ENCODE results near the gene C11orf98. TPM values are rescaled to one million over a fixed set of nuclear protein-coding genes. Genes with fewer than 3 reads are reported as not detected.
"Not testable (repeated sequence)": the region's sequence is repeated elsewhere in the genome, so short reads cannot be mapped to it uniquely, and the experiment has no call there.

C11orf98 gene
- total RNA-seq, 1 donor from 2014 or later = 130 TPM

- Mint-ChIP-seq H3K36me3 (ENCODE audit: low read depth) (peaks cover 39% of the 10 kb centered on the region), H3K4me3 (ENCODE audit: low read depth) (peak overlapping the region; percentile 87), H3K27me3 (ENCODE audit: low read depth) (no peaks in the 10 kb centered on the region), H3K9me3 (no peaks in the 10 kb centered on the region), H3K27ac (peak overlapping the region; percentile 86), H3K4me1 (ENCODE audit: low read depth) (peaks cover 25% of the 10 kb centered on the region)
- no peak for DNase-seq (ENCODE audit: low spot score)
- intact Hi-C loops (cut with micrococcal nuclease) = no loop called here
Observed at GRCh38 chr11:62678433-62678769, 13.4 kb upstream of the C11orf98 start.

- Mint-ChIP-seq H3K9me3 (no peaks in the 10 kb centered on the region), H3K27ac (peak overlapping the region; percentile 86), H3K4me1 (ENCODE audit: low read depth) (peaks cover 28% of the 10 kb centered on the region), H3K36me3 (ENCODE audit: low read depth) (peaks cover 46% of the 10 kb centered on the region), H3K4me3 (ENCODE audit: low read depth) (peak overlapping the region; percentile 87), H3K27me3 (ENCODE audit: low read depth) (no peaks in the 10 kb centered on the region)
- intact Hi-C loops (cut with micrococcal nuclease) = no loop called here
- DNase-seq (ENCODE audit: low spot score) = no peak
Observed at GRCh38 chr11:62677714-62678113, 12.7 kb upstream of the C11orf98 start.

- H3K36me3 Mint-ChIP-seq (ENCODE audit: low read depth) = peaks cover 51% of the 10 kb centered on the region
- peak overlapping the region; percentile 73 for H3K4me3 Mint-ChIP-seq (ENCODE audit: low read depth)
- intact Hi-C loops (cut with micrococcal nuclease) = no loop called here
- DNase-seq (ENCODE audit: low spot score) = no peak
- peak overlapping the region; percentile 42 for H3K27ac Mint-ChIP-seq
- H3K27me3 Mint-ChIP-seq (ENCODE audit: low read depth) = no peaks in the 10 kb centered on the region
- H3K4me1 Mint-ChIP-seq (ENCODE audit: low read depth) = peaks cover 33% of the 10 kb centered on the region
- H3K9me3 Mint-ChIP-seq = no peaks in the 10 kb centered on the region
Observed at GRCh38 chr11:62677156-62677555, 12.1 kb upstream of the C11orf98 start.

DNA sequence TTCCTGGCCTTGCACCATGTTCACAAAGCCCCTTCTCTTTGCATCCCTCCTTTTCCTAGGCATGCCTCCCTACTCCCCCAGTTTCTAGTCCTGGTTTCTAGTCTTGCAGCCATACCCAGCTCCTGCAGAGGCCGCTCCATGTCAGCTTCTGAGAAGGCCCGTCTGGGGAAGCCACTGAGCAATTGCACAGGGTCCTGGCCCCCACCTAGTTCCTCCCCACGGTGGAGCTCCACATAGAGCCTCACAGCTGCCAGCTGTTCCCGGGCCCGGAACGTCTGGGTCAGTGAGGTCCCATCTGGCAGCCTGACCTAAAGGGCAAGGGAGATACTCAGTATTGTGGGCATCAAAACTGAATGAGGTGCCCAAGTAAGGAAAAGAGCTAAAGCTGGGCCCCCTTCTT, 11.7 kb upstream of the C11orf98 start:
- Mint-ChIP-seq H3K9me3 (no peaks in the 10 kb centered on the region), H3K4me3 (ENCODE audit: low read depth) (peak overlapping the region; percentile 73), H3K4me1 (ENCODE audit: low read depth) (peaks cover 34% of the 10 kb centered on the region), H3K36me3 (ENCODE audit: low read depth) (peaks cover 54% of the 10 kb centered on the region), H3K27me3 (ENCODE audit: low read depth) (no peaks in the 10 kb centered on the region), H3K27ac (peak overlapping the region; percentile 42)
- no peak for DNase-seq (ENCODE audit: low spot score)
- intact Hi-C loops (cut with micrococcal nuclease) = no loop called here

GRCh38 chr11:62675415-62675814, 10.4 kb upstream of the C11orf98 start:
- intact Hi-C loops (cut with micrococcal nuclease); DNase-seq (ENCODE audit: low spot score); H3K27me3 Mint-ChIP-seq (ENCODE audit: low read depth); H3K9me3 Mint-ChIP-seq: not testable (repeated sequence)
- peaks cover 30% of the 10 kb centered on the region for H3K4me1 Mint-ChIP-seq (ENCODE audit: low read depth)
- H3K27ac Mint-ChIP-seq = peak overlapping the region; percentile 33
- peaks cover 64% of the 10 kb centered on the region for H3K36me3 Mint-ChIP-seq (ENCODE audit: low read depth)
- H3K4me3 Mint-ChIP-seq (ENCODE audit: low read depth) = peak overlapping the region; percentile 13

DNA sequence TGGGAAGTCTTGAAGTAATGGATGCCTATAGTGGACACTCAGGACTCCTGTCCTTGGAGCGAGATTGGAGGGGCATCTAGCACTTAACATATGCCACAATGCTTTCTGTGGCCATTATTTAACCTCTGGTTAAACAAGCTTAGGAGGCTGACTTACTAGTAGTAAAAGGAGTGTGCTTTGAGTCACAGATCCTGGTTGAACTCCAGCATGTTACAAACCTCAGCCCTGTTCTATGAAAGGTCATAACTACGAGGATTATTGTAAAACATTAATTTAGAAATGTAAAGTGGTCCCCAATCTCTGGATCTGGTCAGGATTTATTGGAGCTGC, 8.2 kb upstream of the C11orf98 start:
- intact Hi-C loops (cut with micrococcal nuclease) = loop anchor here (2.0 to 5.0 kb wide), 2 partner anchors 54 to 179 kb away; partner anchors contain the start of gene HNRNPUL2
- peak overlapping the region; percentile 97 for H3K4me3 Mint-ChIP-seq (ENCODE audit: low read depth)
- H3K27me3 Mint-ChIP-seq (ENCODE audit: low read depth) = no peaks in the 10 kb centered on the region
- peak overlapping the region; percentile 96 for H3K27ac Mint-ChIP-seq
- DNase-seq (ENCODE audit: low spot score) = no peak
- peaks cover 36% of the 10 kb centered on the region for H3K4me1 Mint-ChIP-seq (ENCODE audit: low read depth)
- H3K9me3 Mint-ChIP-seq = no peaks in the 10 kb centered on the region
- H3K36me3 Mint-ChIP-seq (ENCODE audit: low read depth) = peaks cover 72% of the 10 kb centered on the region

DNA sequence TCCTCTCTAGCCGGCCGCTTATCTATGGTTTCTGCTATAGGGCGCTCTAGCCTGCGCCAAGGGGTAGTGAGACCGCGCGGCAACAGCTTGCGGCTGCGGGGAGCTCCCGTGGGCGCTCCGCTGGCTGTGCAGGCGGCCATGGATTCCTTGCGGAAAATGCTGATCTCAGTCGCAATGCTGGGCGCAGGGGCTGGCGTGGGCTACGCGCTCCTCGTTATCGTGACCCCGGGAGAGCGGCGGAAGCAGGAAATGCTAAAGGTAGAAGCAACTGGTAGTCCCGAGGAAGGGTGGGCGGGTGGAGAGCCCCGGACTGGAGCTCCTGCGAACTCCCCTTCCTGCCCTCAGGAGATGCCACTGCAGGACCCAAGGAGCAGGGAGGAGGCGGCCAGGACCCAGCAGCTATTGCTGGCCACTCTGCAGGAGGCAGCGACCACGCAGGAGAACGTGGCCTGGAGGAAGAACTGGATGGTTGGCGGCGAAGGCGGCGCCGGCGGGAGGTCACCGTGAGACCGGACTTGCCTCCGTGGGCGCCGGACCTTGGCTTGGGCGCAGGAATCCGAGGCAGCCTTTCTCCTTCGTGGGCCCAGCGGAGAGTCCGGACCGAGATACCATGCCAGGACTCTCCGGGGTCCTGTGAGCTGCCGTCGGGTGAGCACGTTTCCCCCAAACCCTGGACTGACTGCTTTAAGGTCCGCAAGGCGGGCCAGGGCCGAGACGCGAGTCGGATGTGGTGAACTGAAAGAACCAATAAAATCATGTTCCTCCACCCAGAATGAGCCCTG, 6.8 kb upstream of the C11orf98 start, which contains the start of the genes LBHD1 and UQCC3:
Gene LBHD1 (minus strand): TSS at position 660 of the 782 bp plus-strand sequence. CDS start 2,236 bp downstream, outside the sequence.
Gene UQCC3 (plus strand): TSS at position 66 of the 782 bp plus-strand sequence. CDS start 73 bp downstream, at position 139.
- Mint-ChIP-seq H3K36me3 (ENCODE audit: low read depth) (peaks cover 68% of the 10 kb centered on the region), H3K4me1 (ENCODE audit: low read depth) (peaks cover 31% of the 10 kb centered on the region), H3K27ac (peak within 1 kb of the TSS; percentile 96), H3K9me3 (no peaks in the 10 kb centered on the region), H3K4me3 (ENCODE audit: low read depth) (peak within 1 kb of the TSS; percentile 97), H3K27me3 (ENCODE audit: low read depth) (no peaks in the 10 kb centered on the region)
- intact Hi-C loops (cut with micrococcal nuclease) = loop anchor here (1.0 to 5.0 kb wide), 7 partner anchors 7 to 181 kb away; partner anchors contain the start of genes GANAB, HNRNPUL2, INTS5 and MTA2
- DNase-seq (ENCODE audit: low spot score) = peak; percentile 67

GRCh38 chr11:62671236-62671607, 6.2 kb upstream of the C11orf98 start:
- Mint-ChIP-seq H3K4me1 (ENCODE audit: low read depth) (peaks cover 37% of the 10 kb centered on the region), H3K36me3 (ENCODE audit: low read depth) (peaks cover 68% of the 10 kb centered on the region), H3K9me3 (no peaks in the 10 kb centered on the region), H3K27ac (peak overlapping the region; percentile 96), H3K27me3 (ENCODE audit: low read depth) (no peaks in the 10 kb centered on the region), H3K4me3 (ENCODE audit: low read depth) (peak overlapping the region; percentile 97)
- intact Hi-C loops (cut with micrococcal nuclease) = loop anchor here (1.0 to 5.0 kb wide), 5 partner anchors 18 to 181 kb away; partner anchors contain the start of genes GANAB, INTS5 and MTA2
- no peak for DNase-seq (ENCODE audit: low spot score)

DNA sequence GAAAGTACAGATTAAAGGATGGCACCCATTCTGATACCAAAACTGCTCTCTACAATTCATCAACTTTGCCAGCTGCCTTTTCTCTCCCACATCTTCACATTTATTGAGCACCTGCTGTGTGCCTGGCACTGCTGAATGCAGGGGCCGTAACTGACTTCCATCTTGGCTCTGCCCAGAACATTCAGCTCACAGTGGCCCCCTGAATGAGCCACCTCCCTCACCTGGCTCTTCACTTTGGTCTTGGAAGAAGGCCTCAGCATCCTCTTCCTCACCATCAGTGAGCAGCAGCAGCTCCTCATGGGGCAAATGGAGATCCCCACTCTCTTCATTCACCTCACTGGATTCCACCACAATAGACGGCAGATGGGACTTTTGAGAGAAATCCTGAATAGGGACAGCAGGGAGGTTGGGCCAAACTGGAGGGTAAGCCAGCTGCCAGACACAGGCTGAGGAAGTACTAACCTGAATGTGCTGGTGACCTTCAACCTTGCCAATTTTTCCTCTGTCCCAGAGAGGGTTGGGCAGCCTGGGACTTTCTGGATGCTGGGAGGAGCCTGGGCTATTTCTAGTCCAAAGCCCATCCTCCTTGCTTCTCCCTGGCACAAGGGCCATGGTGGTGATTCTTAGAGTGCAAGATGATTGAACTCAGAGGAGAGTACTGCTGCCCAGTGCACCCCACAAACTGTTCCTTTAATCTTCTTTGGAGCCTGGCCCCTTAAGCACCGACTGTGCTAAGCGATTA, 4.6 kb upstream of the C11orf98 start:
- Mint-ChIP-seq H3K36me3 (ENCODE audit: low read depth) (peaks cover 72% of the 10 kb centered on the region), H3K4me1 (ENCODE audit: low read depth) (peaks cover 35% of the 10 kb centered on the region)

GRCh38 chr11:62667460-62667859, 2.5 kb upstream of the C11orf98 start:
- Mint-ChIP-seq H3K36me3 (ENCODE audit: low read depth) (peaks cover 66% of the 10 kb centered on the region), H3K27me3 (ENCODE audit: low read depth) (no peaks in the 10 kb centered on the region), H3K9me3 (no peaks in the 10 kb centered on the region), H3K27ac (peak overlapping the region; percentile 9), H3K4me1 (ENCODE audit: low read depth) (peaks cover 37% of the 10 kb centered on the region), H3K4me3 (ENCODE audit: low read depth) (peak overlapping the region; percentile 97)
- intact Hi-C loops (cut with micrococcal nuclease) = no loop called here
- DNase-seq (ENCODE audit: low spot score) = no peak

More for the DNA sequence above, 4.6 kb upstream of the C11orf98 start:
- intact Hi-C loops (cut with micrococcal nuclease) = loop anchor here (2.0 to 5.0 kb wide), 2 partner anchors 43 to 183 kb away; no protein-coding TSS in a partner anchor
- DNase-seq (ENCODE audit: low spot score) = no peak
- H3K27ac Mint-ChIP-seq = peak overlapping the region; percentile 96
- no peaks in the 10 kb centered on the region for H3K9me3 Mint-ChIP-seq
- no peaks in the 10 kb centered on the region for H3K27me3 Mint-ChIP-seq (ENCODE audit: low read depth)
- peak overlapping the region; percentile 97 for H3K4me3 Mint-ChIP-seq (ENCODE audit: low read depth)

DNA sequence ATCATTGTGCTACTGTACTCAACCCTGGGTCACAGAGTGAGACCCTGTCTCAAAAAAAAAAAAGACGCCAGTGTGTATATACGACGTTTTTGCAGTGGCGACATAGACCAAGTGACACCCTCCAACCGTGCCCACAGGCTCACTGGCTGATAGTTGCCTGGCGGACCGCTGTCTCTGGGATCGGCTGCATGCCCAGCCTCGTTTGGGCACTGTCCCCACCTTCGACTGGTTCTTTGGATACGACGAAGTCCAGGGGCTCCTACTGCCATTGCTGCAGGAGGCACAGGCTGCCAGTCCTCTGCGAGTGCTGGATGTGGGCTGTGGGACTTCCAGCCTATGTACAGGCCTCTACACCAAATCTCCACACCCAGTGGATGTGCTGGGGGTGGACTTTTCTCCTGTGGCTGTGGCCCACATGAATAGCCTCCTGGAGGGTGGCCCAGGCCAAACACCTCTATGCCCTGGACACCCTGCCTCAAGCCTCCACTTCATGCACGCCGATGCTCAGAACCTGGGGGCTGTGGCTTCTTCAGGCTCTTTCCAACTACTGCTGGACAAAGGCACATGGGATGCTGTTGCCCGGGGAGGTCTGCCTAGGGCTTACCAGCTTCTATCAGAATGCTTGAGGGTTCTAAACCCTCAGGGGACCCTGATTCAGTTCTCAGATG, 1.4 kb upstream of the C11orf98 start:
- H3K4me1 Mint-ChIP-seq (ENCODE audit: low read depth) = peaks cover 34% of the 10 kb centered on the region
- peak overlapping the region; percentile 78 for H3K27ac Mint-ChIP-seq
- DNase-seq (ENCODE audit: low spot score) = no peak
- H3K27me3 Mint-ChIP-seq (ENCODE audit: low read depth) = no peaks in the 10 kb centered on the region
- H3K9me3 Mint-ChIP-seq = no peaks in the 10 kb centered on the region
- H3K4me3 Mint-ChIP-seq (ENCODE audit: low read depth) = peak overlapping the region; percentile 97
- intact Hi-C loops (cut with micrococcal nuclease) = no loop called here
- peaks cover 65% of the 10 kb centered on the region for H3K36me3 Mint-ChIP-seq (ENCODE audit: low read depth)

DNA sequence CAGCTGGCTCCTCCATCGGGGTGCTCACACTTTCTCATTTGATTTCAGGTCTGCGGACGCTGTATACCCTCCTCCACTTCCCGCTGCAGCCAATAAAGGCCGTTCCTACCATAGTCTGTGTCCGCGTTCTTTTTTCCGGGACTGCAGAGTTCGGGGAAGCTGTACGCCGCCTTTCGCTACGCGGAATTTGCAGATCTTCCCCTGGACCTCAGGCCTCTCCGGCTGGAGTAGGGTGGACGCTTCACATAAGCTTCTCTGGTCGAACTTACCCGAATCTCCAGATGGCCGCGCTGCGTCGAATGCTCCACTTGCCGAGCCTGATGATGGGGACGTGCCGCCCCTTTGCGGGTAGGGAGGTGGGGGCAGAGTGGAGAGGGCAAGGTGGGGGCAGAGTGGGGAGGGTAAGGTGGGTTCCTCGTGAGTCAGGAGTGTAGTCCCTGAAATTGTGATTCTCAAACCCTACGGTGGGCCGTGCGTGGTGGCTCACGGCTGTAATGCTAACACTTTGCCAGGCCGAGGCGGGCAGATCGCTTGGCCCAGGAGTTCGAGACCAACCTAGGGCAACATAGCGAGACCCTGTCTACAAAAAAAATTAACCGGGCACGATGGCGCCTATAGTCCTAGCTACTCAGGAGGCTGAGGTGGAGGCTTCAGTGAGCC, 719 bp upstream of the C11orf98 start:
- intact Hi-C loops (cut with micrococcal nuclease) = loop anchor here (2.0 kb wide), 3 partner anchors 19 to 75 kb away; partner anchors contain the start of genes EML3, GANAB, ROM1 and TUT1
- Mint-ChIP-seq H3K27ac (peak overlapping the region; percentile 78), H3K9me3 (no peaks in the 10 kb centered on the region), H3K4me1 (ENCODE audit: low read depth) (peaks cover 33% of the 10 kb centered on the region), H3K36me3 (ENCODE audit: low read depth) (peaks cover 60% of the 10 kb centered on the region), H3K4me3 (ENCODE audit: low read depth) (peak overlapping the region; percentile 97), H3K27me3 (ENCODE audit: low read depth) (no peaks in the 10 kb centered on the region)
- DNase-seq (ENCODE audit: low spot score) = peak; percentile 36

Measured in activated T-helper 2 cell treated with anti-CD3 and anti-CD28 coated beads, Interferon-gamma antibody, Interleukin-2, Interleukin-4, amounts not matched to agents 10 μg/mL and 5 μg/mL and 100 μg/mL, durations not matched to agents 14 hours and 24 hours and 36 hours (primary cell).